ENCODE data around the gene MYT1.

DNA sequence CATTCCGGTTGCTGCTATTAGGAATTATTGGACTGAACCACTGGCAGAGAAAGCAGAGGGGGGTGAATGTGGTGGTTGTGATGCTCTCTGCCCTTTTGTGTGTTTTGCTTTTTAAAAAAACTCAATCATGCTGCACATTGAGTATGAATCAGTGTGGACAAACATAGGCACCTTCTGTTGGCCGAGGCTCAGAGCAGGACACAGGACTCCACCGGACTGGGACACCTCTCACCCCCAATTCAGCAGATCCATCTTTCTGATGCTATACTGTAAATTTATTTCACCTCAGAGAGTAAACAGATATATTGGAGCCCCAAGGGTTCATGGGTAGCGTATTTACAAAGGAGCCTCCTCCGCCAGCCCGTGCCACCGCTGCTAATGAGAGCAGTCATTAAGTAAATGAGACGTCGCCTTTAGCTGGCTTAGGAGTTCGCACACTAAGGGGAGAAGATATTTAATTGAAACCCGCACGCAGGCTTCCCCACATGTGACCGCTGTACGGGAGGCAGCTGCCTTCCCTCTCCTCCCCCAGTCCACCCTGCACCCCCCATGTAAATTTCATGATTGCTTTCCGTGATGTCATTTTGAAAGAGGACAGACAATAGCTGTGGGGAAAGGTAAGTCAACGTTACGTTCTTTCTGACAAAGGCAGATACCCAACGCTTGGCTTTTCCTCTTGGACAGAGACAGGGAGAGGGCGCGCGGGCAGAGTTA lies at the start of gene MYT1:
- TF ChIP-seq POLR2A (IDR thresholded peaks at IDR 0.05; ENCODE audit: low read depth, low read length) = no peak
- no peak for TF ChIP-seq POLR2AphosphoS5 (IDR thresholded peaks at IDR 0.05; ENCODE audit: low read depth, low read length)
